GM23338 (cell line): ENCODE data around the gene HDAC9. TPM values are rescaled to one million over a fixed set of nuclear protein-coding genes. Genes with fewer than 3 reads are reported as not detected.

Experiments used
- ATAC-seq: fragments of 200-7000 bp; cut with Tn5 transposase; 3 replicates; pipeline ENCODE4 v1.9.1; 2020
- DNase-seq: peaks from one replicate; pipeline ENCODE4 v3.0.0-alpha.2; 2015; ENCODE audit warnings: low spot score
- H2AFZ ChIP-seq: fragments of 200-600 bp; sonication (generic); 2 replicates; pipeline ENCODE4 v1.8.0; 2016; ENCODE audit warnings: antibody characterized with exemption, mild to moderate bottlenecking, moderate library complexity
- H3F3A ChIP-seq: fragments of 200-600 bp; sonication (generic); replicated peaks from 2 replicates; pipeline ENCODE4 v1.8.0; 2017; ENCODE audit warnings: antibody characterized with exemption, mixed run types, low read depth
- H3K27ac ChIP-seq: fragments of 200-600 bp; sonication (generic); 2 replicates; pipeline ENCODE4 v1.6.1; 2016; ENCODE audit warnings: low read depth
- H3K27me3 ChIP-seq: fragments of 200-600 bp; sonication (generic); 2 replicates; pipeline ENCODE4 v1.8.0; 2016; ENCODE audit warnings: mild to moderate bottlenecking, mixed run types, moderate library complexity; ENCODE audit not compliant: insufficient read depth
- H3K36me3 ChIP-seq: fragments of 200-600 bp; sonication (generic); 2 replicates; pipeline ENCODE4 v1.8.0; 2016; ENCODE audit warnings: mild to moderate bottlenecking; ENCODE audit not compliant: insufficient read depth
- H3K4me1 ChIP-seq: fragments of 200-600 bp; sonication (generic); 2 replicates; pipeline ENCODE4 v1.8.0; 2016; ENCODE audit warnings: mild to moderate bottlenecking, moderate library complexity; ENCODE audit not compliant: insufficient read depth
- H3K4me2 ChIP-seq: fragments of 200-600 bp; sonication (generic); 2 replicates; pipeline ENCODE4 v1.7.1; 2017; ENCODE audit warnings: mixed run types
- H3K4me3 ChIP-seq: fragments of 200-600 bp; sonication (generic); 2 replicates; pipeline ENCODE4 v1.6.1; 2016; ENCODE audit warnings: mixed run types
- H3K79me2 ChIP-seq: fragments of 200-600 bp; sonication (generic); replicated peaks from 2 replicates; pipeline ENCODE4 v1.8.0; 2017; ENCODE audit warnings: mild to moderate bottlenecking; ENCODE audit not compliant: insufficient read depth
- H3K9me2 ChIP-seq: fragments of 200-600 bp; sonication (generic); 2 replicates; pipeline ENCODE4 v1.8.0; 2017; ENCODE audit not compliant: insufficient read depth
- H4K20me1 ChIP-seq: fragments of 200-600 bp; sonication (generic); replicated peaks from 2 replicates; pipeline ENCODE4 v1.8.0; 2017; ENCODE audit warnings: mild to moderate bottlenecking; ENCODE audit not compliant: insufficient read depth
- H3K27ac Mint-ChIP-seq: 2 replicates; pipeline ENCODE4 v1.8.0; 2020; ENCODE audit warnings: inconsistent platforms, mild to moderate bottlenecking, moderate library complexity, mixed read lengths
- H3K27me3 Mint-ChIP-seq: 3 replicates; pipeline ENCODE4 v1.8.0; 2022; ENCODE audit warnings: low read depth, mild to moderate bottlenecking, moderate library complexity, mixed read lengths, inconsistent platforms; ENCODE audit not compliant: insufficient read depth, poor library complexity
- H3K36me3 Mint-ChIP-seq: 3 replicates; pipeline ENCODE4 v1.8.0; 2021; ENCODE audit warnings: low read depth, mild to moderate bottlenecking, inconsistent platforms, moderate library complexity, mixed read lengths
- H3K4me1 Mint-ChIP-seq: 3 replicates; pipeline ENCODE4 v1.8.0; 2020; ENCODE audit warnings: mild to moderate bottlenecking, inconsistent platforms, mixed read lengths
- H3K4me3 Mint-ChIP-seq: 3 replicates; pipeline ENCODE4 v1.8.0; 2021; ENCODE audit warnings: moderate library complexity, mild to moderate bottlenecking, inconsistent platforms, mixed read lengths
- H3K9me3 Mint-ChIP-seq: 3 replicates; pipeline ENCODE4 v1.8.0; 2020; ENCODE audit warnings: moderate library complexity, mild to moderate bottlenecking, inconsistent platforms, mixed read lengths
- CREB1 ChIP-seq: fragments of 250-450 bp; sonication (Bioruptor Pico); IDR thresholded peaks from 2 replicates; pipeline ENCODE4 v1.5.0; 2020; ENCODE audit warnings: low read depth, mild to moderate bottlenecking, moderate library complexity
- ETS1 ChIP-seq: IDR thresholded peaks from 2 replicates; pipeline ENCODE4 v1.6.1; 2016; ENCODE audit warnings: antibody characterized with exemption
- EZH2 ChIP-seq: fragments of 200-600 bp; sonication (generic); IDR thresholded peaks from one replicate; pipeline ENCODE4 v1.8.0; 2017; ENCODE audit warnings: antibody characterized with exemption, mild to moderate bottlenecking, low read depth; ENCODE audit not compliant: unreplicated experiment
- JUNB ChIP-seq: IDR thresholded peaks from one replicate; pipeline ENCODE4 v1.6.1; 2016; ENCODE audit warnings: antibody characterized with exemption; ENCODE audit not compliant: unreplicated experiment
- POLR2AphosphoS5 ChIP-seq: IDR thresholded peaks from 2 replicates; pipeline ENCODE4 v1.6.1; 2016; ENCODE audit warnings: antibody characterized with exemption, low read depth
- ZNF114 ChIP-seq: fragments of 250-450 bp; sonication (Bioruptor Pico); IDR thresholded peaks from 2 replicates; pipeline ENCODE4 v1.5.0; 2020; ENCODE audit warnings: mild to moderate bottlenecking, moderate library complexity
- ZNF331 ChIP-seq: fragments of 250-450 bp; sonication (Bioruptor Pico); IDR thresholded peaks from 2 replicates; pipeline ENCODE4 v1.5.0; 2020; ENCODE audit warnings: low read depth, mild to moderate bottlenecking, moderate library complexity
- ZNF462 ChIP-seq: fragments of 250-450 bp; sonication (Bioruptor Pico); IDR thresholded peaks from 2 replicates; pipeline ENCODE4 v1.5.0; 2020; ENCODE audit warnings: mild to moderate bottlenecking, moderate library complexity
- polyA plus RNA-seq: library from polyadenylated mRNA; unstranded; fragments of >200 nt; fragmentation: Nextera tagmentation; extraction: Ambion mirVana; gene quantifications from 2 replicates; pipeline ENCODE4 v1.2.1, GENCODE V29; 2016
- total RNA-seq: library from RNA; depleted of rRNA; stranded (reverse); fragments of >200 nt; shearing (Covaris generic); gene quantifications from 2 replicates; pipeline ENCODE4 v1.2.3, GENCODE V29; 2014

The HDAC9 gene
- total and polyA plus RNA-seq, 2 experiments from 2014 or later = 8.3 to 18.5 TPM

GRCh38 chr7:18494406-18494805 is 1.1 kb upstream of the HDAC9 start (continued):
- TF ChIP-seq ZNF462 (CRISPR knock-in tag) (no peak), JUNB (no peak)

- H3K4me1 Mint-ChIP-seq = peaks cover 57% of the 10 kb centered on the region
- no peaks in the 10 kb centered on the region for H3K9me2 ChIP-seq
- no peak for TF ChIP-seq ZNF331 (CRISPR knock-in tag)
- no peak for TF ChIP-seq POLR2AphosphoS5
- no peak for TF ChIP-seq ETS1
- no peak for TF ChIP-seq CREB1 (CRISPR knock-in tag)
- TF ChIP-seq JUNB = no peak
- no peak for TF ChIP-seq EZH2
- TF ChIP-seq ZNF462 (CRISPR knock-in tag) = no peak
- TF ChIP-seq ZNF114 (CRISPR knock-in tag) = no peak
Observed at GRCh38 chr7:18494821-18495408, 634 bp upstream of the HDAC9 start.

More at GRCh38 chr7:18494821-18495408, 634 bp upstream of the HDAC9 start:
- ATAC-seq (peak; percentile 35), DNase-seq (peak; percentile 15)
- Histone ChIP-seq H4K20me1 (no peaks in the 10 kb centered on the region), H3K4me1 (peaks cover 25% of the 10 kb centered on the region), H3K4me2 (peak overlapping the region; percentile 82), H3K27ac (0 out of 2 replicates have a peak overlapping the region, but pooled peaks have one; percentile 17), H3K4me3 (peak overlapping the region; percentile 57), H3K79me2 (no peaks in the 10 kb centered on the region), H2AFZ (peak overlapping the region; percentile 28; the same call in 1 of the 2 replicates), H3F3A (no peaks in the 10 kb centered on the region), H3K36me3 (no peaks in the 10 kb centered on the region), H3K27me3 (no peaks in the 10 kb centered on the region)
- H3K36me3 Mint-ChIP-seq = no peaks in the 10 kb centered on the region
- peak overlapping the region; percentile 99 for H3K27ac Mint-ChIP-seq
- peak overlapping the region; percentile 83 for H3K4me3 Mint-ChIP-seq
- H3K9me3 Mint-ChIP-seq = no peaks in the 10 kb centered on the region
- H3K27me3 Mint-ChIP-seq = no peaks in the 10 kb centered on the region
